Measurements from ENCODE around the gene PARD3B. TPM values are rescaled to one million over a fixed set of nuclear protein-coding genes. Genes with fewer than 3 reads are reported as not detected.

The PARD3B gene
- polyA plus RNA-seq, 3 donors: not detected

DNA sequence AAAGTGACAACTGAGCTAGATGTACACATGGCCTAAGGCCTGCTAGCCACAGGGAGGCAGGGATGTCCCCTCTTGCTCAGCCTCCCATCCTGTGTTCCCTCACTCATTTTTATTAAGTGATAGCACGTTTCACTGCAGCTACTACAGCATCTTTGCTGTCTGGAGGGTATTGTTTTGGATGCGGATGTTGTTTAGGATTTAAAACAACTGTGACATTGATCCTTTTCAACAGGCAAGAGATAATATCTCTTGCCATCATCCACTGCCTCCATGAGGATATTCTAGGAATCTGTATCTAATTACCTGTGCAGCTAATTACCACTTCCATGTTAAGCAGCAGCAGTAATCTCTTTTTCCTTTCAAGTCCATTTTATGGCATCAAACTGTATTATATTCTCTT lies 345.4 kb downstream of the PARD3B start:
- TF ChIP-seq, protein P1, sequence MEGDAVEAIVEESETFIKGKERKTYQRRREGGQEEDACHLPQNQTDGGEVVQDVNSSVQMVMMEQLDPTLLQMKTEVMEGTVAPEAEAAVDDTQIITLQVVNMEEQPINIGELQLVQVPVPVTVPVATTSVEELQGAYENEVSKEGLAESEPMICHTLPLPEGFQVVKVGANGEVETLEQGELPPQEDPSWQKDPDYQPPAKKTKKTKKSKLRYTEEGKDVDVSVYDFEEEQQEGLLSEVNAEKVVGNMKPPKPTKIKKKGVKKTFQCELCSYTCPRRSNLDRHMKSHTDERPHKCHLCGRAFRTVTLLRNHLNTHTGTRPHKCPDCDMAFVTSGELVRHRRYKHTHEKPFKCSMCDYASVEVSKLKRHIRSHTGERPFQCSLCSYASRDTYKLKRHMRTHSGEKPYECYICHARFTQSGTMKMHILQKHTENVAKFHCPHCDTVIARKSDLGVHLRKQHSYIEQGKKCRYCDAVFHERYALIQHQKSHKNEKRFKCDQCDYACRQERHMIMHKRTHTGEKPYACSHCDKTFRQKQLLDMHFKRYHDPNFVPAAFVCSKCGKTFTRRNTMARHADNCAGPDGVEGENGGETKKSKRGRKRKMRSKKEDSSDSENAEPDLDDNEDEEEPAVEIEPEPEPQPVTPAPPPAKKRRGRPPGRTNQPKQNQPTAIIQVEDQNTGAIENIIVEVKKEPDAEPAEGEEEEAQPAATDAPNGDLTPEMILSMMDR (IDR thresholded peaks at IDR 0.05): no peak
- no peaks in the 10 kb centered on the region for H3K36me3 ChIP-seq (replicated peaks in 1 of 2; ENCODE audit: control insufficient read depth in 1 of 2, insufficient read depth in 2 of 2, low read length in 2 of 2)
- H3K4me3 ChIP-seq (replicated peaks in 1 of 3; ENCODE audit: low read depth in 2 of 3, low read length in 3 of 3): no peak overlapping the region
- H3K79me2 ChIP-seq (ENCODE audit: insufficient read depth, low read length): no peaks in the 10 kb centered on the region
- H3K4me1 ChIP-seq (ENCODE audit: control insufficient read depth in 1 of 2, insufficient read depth in 2 of 2, low read length in 2 of 2): no peaks in the 10 kb centered on the region
- no peaks in the 10 kb centered on the region for H4K20me1 ChIP-seq (ENCODE audit: insufficient read depth, low read length)
- Mint-ChIP-seq H3K36me3 (no peaks in the 10 kb centered on the region), H3K9me3 (peaks cover 0 to 7% (median 0%) of the 10 kb centered on the region in 7 donors), H3K4me1 (no peaks in the 10 kb centered on the region), H3K27ac (no peak overlapping the region), H3K4me3 (no peak overlapping the region), H3K27me3 (ENCODE audit: low read depth in 3 of 3) (peaks cover 0 to 2% (median 0%) of the 10 kb centered on the region in 3 donors)
- H3K9ac ChIP-seq (ENCODE audit: insufficient read depth, low read length, poor library complexity, severe bottlenecking): no peak overlapping the region
- H3K9me3 ChIP-seq (replicated peaks in 1 of 2; ENCODE audit: control insufficient read depth in 1 of 2, insufficient read depth in 1 of 2, low read length in 2 of 2): no peaks in the 10 kb centered on the region
- H3K27me3 ChIP-seq (ENCODE audit: control insufficient read depth in 2 of 2, insufficient read depth in 2 of 2, low read length in 2 of 2): no peaks in the 10 kb centered on the region
- intact Hi-C loops (cut with micrococcal nuclease): no loop called here
- no CpG with 5 or more reads among the region's 2 CpGs for WGBS (ENCODE audit: insufficient coverage)
- no peak overlapping the region for H3K4me2 ChIP-seq (replicated peaks; ENCODE audit: extremely low read depth, low read length, poor library complexity, severe bottlenecking)
- no peak overlapping the region for H3K27ac ChIP-seq (ENCODE audit: low read depth in 1 of 2, low read length in 2 of 2)
- no peak for DNase-seq
- H2AFZ ChIP-seq (ENCODE audit: insufficient read depth, low read depth, low read length, poor library complexity, severe bottlenecking): no peak overlapping the region

DNA sequence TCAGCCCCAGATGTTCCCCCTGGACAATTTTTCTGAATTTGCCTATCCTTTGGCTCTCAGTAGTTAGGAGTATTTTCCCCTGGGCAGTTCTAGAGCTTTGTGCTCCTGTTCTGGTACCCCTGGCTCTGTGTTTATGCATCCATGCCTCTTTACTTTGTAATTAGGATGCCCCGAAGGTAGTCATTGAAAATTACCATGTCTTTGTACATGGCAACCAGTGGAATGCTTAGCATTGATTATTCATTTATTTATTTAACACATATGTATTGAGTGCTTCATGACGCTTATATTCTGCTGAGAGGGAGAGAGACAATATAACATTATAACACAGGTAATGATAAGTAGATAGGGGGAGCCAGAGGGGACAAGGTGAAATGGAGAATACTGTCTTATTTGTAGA lies 346.5 kb downstream of the PARD3B start:
- no peak overlapping the region for H3K27ac ChIP-seq (ENCODE audit: low read depth in 1 of 2, low read length in 2 of 2)
- H3K27me3 ChIP-seq (ENCODE audit: control insufficient read depth in 2 of 2, insufficient read depth in 2 of 2, low read length in 2 of 2): no peaks in the 10 kb centered on the region
- H4K20me1 ChIP-seq (ENCODE audit: insufficient read depth, low read length): no peaks in the 10 kb centered on the region
- H3K4me3 Mint-ChIP-seq: no peak overlapping the region
- H3K27me3 Mint-ChIP-seq (ENCODE audit: low read depth in 3 of 3): peaks cover 0 to 2% (median 0%) of the 10 kb centered on the region in 3 donors
- H3K4me1 Mint-ChIP-seq: no peaks in the 10 kb centered on the region
- no peaks in the 10 kb centered on the region for H3K4me1 ChIP-seq (ENCODE audit: control insufficient read depth in 1 of 2, insufficient read depth in 2 of 2, low read length in 2 of 2)
- intact Hi-C loops (cut with micrococcal nuclease): no loop called here
- H3K27ac Mint-ChIP-seq: no peak overlapping the region
- no peak overlapping the region for H3K4me3 ChIP-seq (replicated peaks in 1 of 3; ENCODE audit: low read depth in 2 of 3, low read length in 3 of 3)
- TF ChIP-seq, protein P1 (IDR thresholded peaks at IDR 0.05): no peak
- peaks cover 0 to 7% (median 0%) of the 10 kb centered on the region in 7 donors for H3K9me3 Mint-ChIP-seq
- no peak for DNase-seq
- no peaks in the 10 kb centered on the region for H3K36me3 ChIP-seq (replicated peaks in 1 of 2; ENCODE audit: control insufficient read depth in 1 of 2, insufficient read depth in 2 of 2, low read length in 2 of 2)
- no peaks in the 10 kb centered on the region for H3K36me3 Mint-ChIP-seq
- no peak overlapping the region for H2AFZ ChIP-seq (ENCODE audit: insufficient read depth, low read depth, low read length, poor library complexity, severe bottlenecking)
- H3K79me2 ChIP-seq (ENCODE audit: insufficient read depth, low read length): no peaks in the 10 kb centered on the region
- no CpG with 5 or more reads among the region's 2 CpGs for WGBS (ENCODE audit: insufficient coverage)
- no peak overlapping the region for H3K9ac ChIP-seq (ENCODE audit: insufficient read depth, low read length, poor library complexity, severe bottlenecking)
- no peak overlapping the region for H3K4me2 ChIP-seq (replicated peaks; ENCODE audit: extremely low read depth, low read length, poor library complexity, severe bottlenecking)
- no peaks in the 10 kb centered on the region for H3K9me3 ChIP-seq (replicated peaks in 1 of 2; ENCODE audit: control insufficient read depth in 1 of 2, insufficient read depth in 1 of 2, low read length in 2 of 2)

Data from CD14-positive monocyte (primary cell).